Peyer's patch (tissue), 4 donors: ENCODE measurements around the gene KRTAP2-2. TPM values are rescaled to one million over a fixed set of nuclear protein-coding genes. Genes with fewer than 3 reads are reported as not detected.

Source experiments
- DNase-seq, 3 donors: peaks; one replicate each; pipeline ENCODE4 v3.0.0-alpha.2; 2017 to 2019
- H3K27ac ChIP-seq, 4 donors: fragments of 200-600 bp; sonication (generic); one replicate each; pipeline ENCODE4 v1.5.1; 2016 to 2019
- H3K27me3 ChIP-seq, 2 donors: fragments of 200-600 bp; sonication (generic); one replicate each; pipeline ENCODE4 v1.5.1; 2019
- H3K36me3 ChIP-seq, 3 donors: fragments of 200-600 bp; sonication (generic); one replicate each; pipeline ENCODE4 v1.5.1; 2016 to 2019
- H3K4me1 ChIP-seq, 4 donors: fragments of 200-600 bp; sonication (generic); one replicate each; pipeline ENCODE4 v1.5.1; 2016 to 2019
- H3K4me3 ChIP-seq, 4 donors: fragments of 200-600 bp; sonication (generic); 1 replicate in 3 of 4; 2 replicates in 1 of 4; pipeline ENCODE4 v1.5.1; 2016 to 2019; ENCODE audit warnings: mild to moderate bottlenecking in 1 of 4
- H3K9me3 ChIP-seq, 4 donors: fragments of 200-600 bp; sonication (generic); one replicate each; pipeline ENCODE4 v1.5.1; 2016 to 2019; ENCODE audit warnings: mild to moderate bottlenecking in 1 of 4
- CTCF ChIP-seq, 6 experiments: fragments of 450-650 bp in 4 of 6; fragments of 200-600 bp in 2 of 6; sonication (generic) in 1 of 6; IDR thresholded peaks; one replicate each; pipeline ENCODE4 v1.5.1; 2017 to 2019; ENCODE audit warnings: antibody characterized with exemption in 6 of 6, mild to moderate bottlenecking in 3 of 6, moderate library complexity in 1 of 6
- POLR2A ChIP-seq, 2 donors: fragments of 450-650 bp; IDR thresholded peaks; one replicate each; pipeline ENCODE4 v1.5.1; 2017; ENCODE audit warnings: antibody characterized with exemption in 2 of 2, mild to moderate bottlenecking in 2 of 2, moderate library complexity in 2 of 2
- small RNA-seq, 2 donors: library from RNA; depleted of rRNA; stranded (forward); fragments of <200 nt; gene quantifications; one replicate each; pipeline ENCODE3, GENCODE V24; 2016
- total RNA-seq, 4 donors: library from RNA; depleted of rRNA; stranded (reverse); fragments of >200 nt; gene quantifications; one replicate each; pipeline ENCODE4 v1.1.0, GENCODE V29; 2016

The KRTAP2-2 gene
- total RNA-seq, 4 donors from 2014 or later: not detected

- TF ChIP-seq POLR2A (IDR thresholded peaks at IDR 0.05): no peak
- no peak for TF ChIP-seq CTCF (IDR thresholded peaks at IDR 0.05)
- no peaks in the 10 kb centered on the region for H3K36me3 ChIP-seq
- no peak overlapping the region for H3K4me3 ChIP-seq
- H3K4me1 ChIP-seq: no peaks in the 10 kb centered on the region
- no peak overlapping the region for H3K27ac ChIP-seq
- H3K9me3 ChIP-seq: no peaks in the 10 kb centered on the region
- DNase-seq: no peak
- no peaks in the 10 kb centered on the region for H3K27me3 ChIP-seq
Measured at GRCh38 chr17:41012326-41013120, 42.5 kb downstream of the KRTAP2-2 start.

GRCh38 chr17:41010441-41010840 lies 44.6 kb downstream of the KRTAP2-2 start:
- Histone ChIP-seq H3K9me3 (no peaks in the 10 kb centered on the region), H3K4me3 (no peak overlapping the region), H3K27ac (no peak overlapping the region), H3K27me3 (no peaks in the 10 kb centered on the region), H3K36me3 (no peaks in the 10 kb centered on the region), H3K4me1 (no peaks in the 10 kb centered on the region)
- no peak for DNase-seq
- TF ChIP-seq POLR2A (IDR thresholded peaks at IDR 0.05) (no peak), CTCF (IDR thresholded peaks at IDR 0.05) (no peak)

DNA sequence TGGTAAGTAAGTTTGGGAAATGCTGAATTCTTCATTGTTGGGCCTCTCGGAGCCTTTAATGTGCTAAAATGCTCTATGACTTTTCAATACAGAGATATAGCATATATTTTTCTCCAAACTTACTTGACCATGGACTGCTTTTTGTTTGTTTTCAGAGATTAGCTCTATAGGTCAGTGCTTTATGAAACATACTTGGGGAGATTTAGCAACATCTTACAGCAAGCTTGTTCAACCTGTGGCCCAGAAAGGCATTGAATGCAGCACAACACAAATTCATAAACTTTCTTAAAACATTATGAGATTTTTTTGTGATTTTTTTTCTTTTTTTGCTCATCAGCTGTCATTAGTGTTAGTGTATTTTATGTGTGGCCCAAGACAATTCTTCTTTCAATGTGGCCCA lies 45.1 kb downstream of the KRTAP2-2 start:
- H3K9me3 ChIP-seq: no peaks in the 10 kb centered on the region
- no peak for DNase-seq
- no peaks in the 10 kb centered on the region for H3K36me3 ChIP-seq
- no peak overlapping the region for H3K4me3 ChIP-seq
- no peaks in the 10 kb centered on the region for H3K27me3 ChIP-seq
- no peaks in the 10 kb centered on the region for H3K4me1 ChIP-seq
- H3K27ac ChIP-seq: no peak overlapping the region
- TF ChIP-seq POLR2A (IDR thresholded peaks at IDR 0.05) (no peak), CTCF (IDR thresholded peaks at IDR 0.05) (no peak)

DNA sequence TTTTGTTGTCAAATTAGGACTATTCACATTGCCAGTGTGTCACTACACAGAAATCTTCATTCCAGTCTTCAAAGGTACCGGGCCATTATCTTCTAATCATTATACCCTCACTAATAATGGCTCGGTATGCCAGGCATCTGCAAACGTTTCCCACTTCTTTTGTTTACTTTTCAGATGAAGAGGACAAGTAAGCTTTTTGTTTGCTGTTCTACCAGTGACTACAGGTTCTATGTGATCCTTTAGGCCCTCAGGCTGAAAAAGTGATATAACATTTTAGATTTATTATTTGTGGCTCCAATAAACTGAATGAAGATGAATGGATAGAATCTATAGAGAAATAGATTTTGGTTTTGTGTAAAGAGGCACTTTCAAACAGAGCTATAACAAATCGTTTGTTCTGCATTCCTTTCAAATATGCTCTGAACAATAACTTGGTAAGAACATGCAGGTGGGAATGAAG lies 45.7 kb downstream of the KRTAP2-2 start:
- no peaks in the 10 kb centered on the region for H3K4me1 ChIP-seq
- H3K9me3 ChIP-seq: no peaks in the 10 kb centered on the region
- no peak for DNase-seq
- no peak for TF ChIP-seq POLR2A (IDR thresholded peaks at IDR 0.05)
- no peak for TF ChIP-seq CTCF (IDR thresholded peaks at IDR 0.05)
- no peaks in the 10 kb centered on the region for H3K27me3 ChIP-seq
- H3K36me3 ChIP-seq: no peaks in the 10 kb centered on the region
- H3K27ac ChIP-seq: no peak overlapping the region
- H3K4me3 ChIP-seq: no peak overlapping the region

DNA sequence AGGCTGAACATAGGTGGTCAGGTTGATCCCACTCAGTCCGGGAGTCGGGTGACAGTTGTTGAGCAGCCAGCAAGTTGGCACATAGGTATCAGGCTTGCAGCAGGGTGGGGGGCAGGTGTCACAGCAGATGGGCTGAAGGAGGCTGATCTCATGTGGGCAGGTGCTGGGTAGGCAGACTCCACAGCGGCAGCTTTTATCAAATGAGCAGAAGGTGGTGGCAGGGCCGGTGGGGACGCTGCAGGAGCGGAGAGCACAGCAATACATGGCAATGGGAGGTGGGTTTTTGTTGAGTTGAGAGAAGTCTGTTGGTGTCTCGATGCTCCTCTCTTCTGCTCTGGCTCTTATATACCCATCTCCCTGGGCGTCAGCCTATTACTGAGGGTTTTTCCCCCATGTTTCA lies 46.2 kb downstream of the KRTAP2-2 start, which contains the start of gene KRTAP3-1:
Gene KRTAP3-1, minus strand, starts transcription at position 318 of the 400 bp plus-strand sequence. Its CDS starts 54 bp downstream, at position 264.
- H3K27ac ChIP-seq: no peak within 1 kb of the TSS

More for the DNA sequence above, 46.2 kb downstream of the KRTAP2-2 start, which contains the start of gene KRTAP3-1:
- H3K36me3 ChIP-seq: no peaks in the 10 kb centered on the region
- no peaks in the 10 kb centered on the region for H3K4me1 ChIP-seq
- no peaks in the 10 kb centered on the region for H3K9me3 ChIP-seq
- H3K27me3 ChIP-seq: no peaks in the 10 kb centered on the region
- no peak within 1 kb of the TSS for H3K4me3 ChIP-seq
- no peak for TF ChIP-seq POLR2A (IDR thresholded peaks at IDR 0.05)
- TF ChIP-seq CTCF (IDR thresholded peaks at IDR 0.05): no peak
- DNase-seq: no peak

Small RNA genes lying within 50 kb of the gene (small RNA-seq; reads per million reads assigned to genes)
- gene KRTAP3-4P: 0 reads per million in 2 donors

Other genes starting within 250 kb of the KRTAP2-2 start
- 10 to 100 TPM in 2 of 4 donors, 1 to 10 TPM in 2; 5.1 to 19.0 (median 8.1) TPM for gene KRT10, start 232.6 kb downstream of the KRTAP2-2 start, total RNA-seq
- gene KRT12, start 188.0 kb downstream of the KRTAP2-2 start, total RNA-seq: 10 to 100 TPM in 1 of 4 donors, 1 to 10 TPM in 2, not detected in 1; 4.9 to 18.2 (median 9.1) TPM
- gene KRT20, start 170.0 kb downstream of the KRTAP2-2 start, total RNA-seq: 100 to 1,000 TPM; 111 to 978 (median 820) TPM
- 1 to 10 TPM in 2 of 4 donors, not detected in 2; 1.1 to 2.5 TPM for gene KRT23, start 117.6 kb downstream of the KRTAP2-2 start, total RNA-seq
- gene KRT39, start 88.3 kb downstream of the KRTAP2-2 start, total RNA-seq: not detected
- gene KRT40, start 70.9 kb downstream of the KRTAP2-2 start, total RNA-seq: 1 to 10 TPM in 1 of 4 donors, under 1 TPM in 2, not detected in 1; 0.88 to 1.0 (median 0.94) TPM
- gene KRTAP3-3, start 61.1 kb downstream of the KRTAP2-2 start, total RNA-seq: not detected
- gene KRTAP3-2, start 55.3 kb downstream of the KRTAP2-2 start, total RNA-seq: not detected
- not detected for gene KRTAP3-1, start 46.1 kb downstream of the KRTAP2-2 start, total RNA-seq
- not detected for gene KRTAP1-5, start 28.0 kb downstream of the KRTAP2-2 start, total RNA-seq
- not detected for gene KRTAP1-4, start 25.0 kb downstream of the KRTAP2-2 start, total RNA-seq
- not detected for gene KRTAP1-3, start 20.4 kb downstream of the KRTAP2-2 start, total RNA-seq
- gene KRTAP1-1, start 13.8 kb downstream of the KRTAP2-2 start, total RNA-seq: not detected
- gene KRTAP2-1, start 7.9 kb downstream of the KRTAP2-2 start, total RNA-seq: not detected
- not detected for gene KRTAP2-3, start 4.9 kb upstream of the KRTAP2-2 start, total RNA-seq
- not detected for gene KRTAP2-4, start 10.6 kb upstream of the KRTAP2-2 start, total RNA-seq
- not detected for gene KRTAP4-7, start 28.9 kb upstream of the KRTAP2-2 start, total RNA-seq
- gene KRTAP4-8, start 42.9 kb upstream of the KRTAP2-2 start, total RNA-seq: not detected
- not detected for gene KRTAP4-16, start 47.0 kb upstream of the KRTAP2-2 start, total RNA-seq
- not detected for gene KRTAP4-9, start 50.2 kb upstream of the KRTAP2-2 start, total RNA-seq
- not detected for gene KRTAP4-11, start 63.1 kb upstream of the KRTAP2-2 start, total RNA-seq
- gene KRTAP4-12, start 69.0 kb upstream of the KRTAP2-2 start, total RNA-seq: not detected
- not detected for gene KRTAP4-6, start 85.3 kb upstream of the KRTAP2-2 start, total RNA-seq
- not detected for gene KRTAP4-5, start 94.6 kb upstream of the KRTAP2-2 start, total RNA-seq
- not detected for gene KRTAP4-4, start 105.5 kb upstream of the KRTAP2-2 start, total RNA-seq
- not detected for gene KRTAP4-3, start 113.0 kb upstream of the KRTAP2-2 start, total RNA-seq
- not detected for gene KRTAP4-2, start 123.0 kb upstream of the KRTAP2-2 start, total RNA-seq
- gene KRTAP4-1, start 129.7 kb upstream of the KRTAP2-2 start, total RNA-seq: not detected
- not detected for gene KRTAP9-1, start 134.7 kb upstream of the KRTAP2-2 start, total RNA-seq
- gene KRTAP9-2, start 171.4 kb upstream of the KRTAP2-2 start, total RNA-seq: not detected
- not detected for gene KRTAP9-3, start 177.2 kb upstream of the KRTAP2-2 start, total RNA-seq
- not detected for gene KRTAP9-8, start 182.8 kb upstream of the KRTAP2-2 start, total RNA-seq
- not detected for gene KRTAP9-4, start 194.5 kb upstream of the KRTAP2-2 start, total RNA-seq
- not detected for gene KRTAP9-9, start 200.2 kb upstream of the KRTAP2-2 start, total RNA-seq
- not detected for gene KRTAP9-6, start 210.1 kb upstream of the KRTAP2-2 start, total RNA-seq
- gene KRTAP9-7, start 220.5 kb upstream of the KRTAP2-2 start, total RNA-seq: not detected
- not detected for gene KRTAP29-1, start 247.6 kb upstream of the KRTAP2-2 start, total RNA-seq